ENCODE measurements around the gene ATPAF1.

DNA sequence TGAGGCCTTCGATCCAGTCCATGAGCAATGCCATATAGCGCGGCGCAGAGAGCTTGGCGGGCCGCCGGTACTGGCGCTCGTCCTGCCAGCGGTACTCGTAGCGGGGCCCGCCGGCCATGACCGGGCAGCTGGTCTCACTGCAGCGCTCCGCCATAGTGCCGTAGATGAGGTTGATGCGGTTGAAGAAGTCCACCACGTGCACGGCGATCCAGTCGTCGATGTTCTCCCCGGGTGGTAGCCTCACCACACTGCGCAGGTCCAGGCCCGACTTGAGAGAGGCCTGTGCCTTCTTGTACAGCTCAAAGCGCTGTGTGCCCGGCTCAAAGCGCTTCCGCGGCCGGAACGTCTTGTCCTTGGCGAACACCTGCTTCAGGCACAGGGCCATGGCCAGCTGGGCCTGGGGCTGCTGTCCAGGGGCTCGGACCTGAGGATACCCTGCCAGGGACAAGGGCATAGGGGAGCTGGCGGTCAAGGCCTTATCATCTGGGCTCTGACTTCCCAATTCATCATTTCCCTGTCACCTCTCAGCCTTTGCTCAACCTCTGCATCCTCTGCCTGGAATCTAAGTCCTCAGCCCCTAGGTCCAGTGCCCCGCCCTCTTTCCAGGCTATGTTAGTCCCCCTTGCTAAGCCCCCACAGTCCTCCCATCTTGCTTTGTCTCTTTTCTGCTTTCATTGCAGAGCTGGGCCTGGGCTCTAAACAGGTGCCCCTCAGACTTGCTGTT, 55.1 kb downstream of the ATPAF1 start:
- TF ChIP-seq, protein P1, sequence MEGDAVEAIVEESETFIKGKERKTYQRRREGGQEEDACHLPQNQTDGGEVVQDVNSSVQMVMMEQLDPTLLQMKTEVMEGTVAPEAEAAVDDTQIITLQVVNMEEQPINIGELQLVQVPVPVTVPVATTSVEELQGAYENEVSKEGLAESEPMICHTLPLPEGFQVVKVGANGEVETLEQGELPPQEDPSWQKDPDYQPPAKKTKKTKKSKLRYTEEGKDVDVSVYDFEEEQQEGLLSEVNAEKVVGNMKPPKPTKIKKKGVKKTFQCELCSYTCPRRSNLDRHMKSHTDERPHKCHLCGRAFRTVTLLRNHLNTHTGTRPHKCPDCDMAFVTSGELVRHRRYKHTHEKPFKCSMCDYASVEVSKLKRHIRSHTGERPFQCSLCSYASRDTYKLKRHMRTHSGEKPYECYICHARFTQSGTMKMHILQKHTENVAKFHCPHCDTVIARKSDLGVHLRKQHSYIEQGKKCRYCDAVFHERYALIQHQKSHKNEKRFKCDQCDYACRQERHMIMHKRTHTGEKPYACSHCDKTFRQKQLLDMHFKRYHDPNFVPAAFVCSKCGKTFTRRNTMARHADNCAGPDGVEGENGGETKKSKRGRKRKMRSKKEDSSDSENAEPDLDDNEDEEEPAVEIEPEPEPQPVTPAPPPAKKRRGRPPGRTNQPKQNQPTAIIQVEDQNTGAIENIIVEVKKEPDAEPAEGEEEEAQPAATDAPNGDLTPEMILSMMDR (conservative IDR thresholded peaks at IDR 0.05) = no peak
- no peak for TF ChIP-seq ZFX (IDR thresholded peaks at IDR 0.05)

Measured in C4-2B (cell line).